Stimulated activated CD4-positive, alpha-beta T cell treated with anti-CD3 and anti-CD28 coated beads, Interleukin-2, amount 100 ng/mL, for 24 hours (primary cell): ENCODE results near the gene GNS.

Experiments
- DNase-seq, 2 donors: peaks; one replicate each; pipeline ENCODE4 v3.0.0-alpha.2; 2020

Gene GNS

DNA sequence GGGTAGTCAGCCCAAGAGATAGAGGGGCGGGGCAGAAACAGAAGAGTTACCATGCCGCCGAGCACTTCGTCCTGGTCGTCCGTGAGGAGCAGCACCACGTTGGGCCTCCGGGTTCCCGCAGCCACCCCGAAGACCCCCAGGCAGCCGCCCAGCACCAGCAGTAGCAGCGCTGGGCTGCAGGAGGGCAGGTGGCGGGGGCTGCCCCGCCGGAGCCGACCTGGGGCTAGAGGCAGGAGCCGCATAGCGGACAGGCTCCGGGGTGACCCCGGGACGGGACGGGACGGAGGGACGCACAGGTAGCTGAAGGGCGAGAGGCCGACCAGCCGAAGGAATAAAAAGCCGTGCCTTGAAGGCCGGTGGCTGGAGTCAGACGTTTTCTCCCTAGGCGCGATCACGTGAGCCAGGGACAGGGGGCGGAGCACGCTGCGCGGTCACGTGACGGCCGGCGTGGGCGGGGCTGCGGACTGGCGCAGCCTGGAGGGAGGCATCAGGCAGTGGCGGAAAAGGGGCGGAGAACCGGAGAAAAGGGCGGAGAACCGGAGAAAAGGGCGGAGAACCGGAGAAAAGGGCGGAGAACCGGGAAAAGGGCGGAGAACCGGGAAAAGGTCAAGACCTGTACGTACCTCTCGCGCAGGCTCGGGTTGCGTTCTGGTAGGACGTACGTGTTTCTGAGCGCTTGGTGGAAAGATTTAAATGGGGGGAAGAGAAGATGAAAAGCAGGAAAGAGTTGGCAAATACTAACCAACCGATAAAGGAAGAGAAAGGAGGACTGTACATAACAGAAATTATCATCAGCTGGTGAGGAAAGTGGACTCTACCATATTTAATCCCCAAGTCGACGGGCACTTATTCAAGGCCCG, at the start of gene GNS:
Gene GNS, minus strand, starts transcription at position 372 of the 860 bp plus-strand sequence. Its CDS starts 130 bp downstream, at position 242.
- DNase-seq: peak; percentile 97 to 98

DNA sequence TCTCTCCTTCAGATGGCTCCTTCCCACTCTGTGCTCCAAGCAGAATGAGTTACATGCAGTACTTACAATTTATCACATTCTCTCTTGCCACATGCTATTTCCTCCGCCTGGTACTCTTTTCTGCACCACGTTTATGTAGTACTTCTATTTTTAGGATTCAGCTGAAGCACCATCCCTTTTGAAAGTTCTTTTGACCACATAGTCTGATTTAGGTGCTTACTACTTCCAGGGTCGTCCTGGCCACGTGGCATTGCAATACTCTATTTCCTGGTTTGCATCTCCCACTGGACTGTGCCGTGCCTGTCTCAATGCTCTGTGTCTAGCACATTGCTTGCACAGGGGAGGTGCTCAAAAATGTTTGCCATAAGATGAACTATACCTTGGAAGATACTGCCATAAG, 48.9 kb upstream of the GNS start:
- no peak for DNase-seq

DNA sequence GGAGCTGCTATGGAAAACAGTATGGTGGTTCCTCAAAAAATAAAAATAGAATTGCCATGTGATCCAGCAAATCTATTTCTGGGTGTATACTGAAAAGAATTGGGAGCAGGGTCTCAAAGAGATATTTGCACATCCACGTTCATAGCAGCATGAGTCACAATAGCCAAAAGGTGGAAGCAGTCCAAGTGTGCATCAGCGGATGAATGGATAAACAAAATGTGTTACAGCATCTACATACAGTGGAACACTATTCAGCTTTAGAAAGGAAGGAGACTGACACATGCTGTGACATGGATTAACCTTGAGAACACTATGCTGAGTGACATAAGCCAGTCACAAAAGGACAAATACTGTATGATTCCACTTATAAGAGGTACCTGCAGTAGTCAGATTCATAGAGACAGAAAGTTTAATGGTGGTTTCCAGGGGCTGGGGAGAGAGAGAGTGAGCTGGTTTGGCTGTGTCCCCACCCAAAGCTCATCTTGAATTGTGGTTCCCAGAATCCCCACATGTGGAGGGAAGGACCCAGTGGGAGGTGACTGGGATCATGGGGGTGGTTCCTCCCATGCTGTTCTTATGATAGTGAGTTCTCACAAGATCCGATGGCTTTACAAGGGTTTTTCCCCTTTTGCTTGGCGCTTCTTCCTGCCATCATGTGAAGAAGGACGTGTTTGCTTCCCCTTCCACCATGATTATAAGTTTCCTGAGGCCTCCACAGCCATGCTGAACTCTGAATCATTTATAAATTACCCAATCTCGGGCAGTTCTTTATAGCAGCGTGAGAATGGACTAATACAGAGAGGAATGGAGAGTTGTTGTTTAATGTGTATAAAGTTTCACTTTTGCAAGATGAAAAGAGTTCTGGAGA, 47.6 kb upstream of the GNS start:
- no peak for DNase-seq

DNA sequence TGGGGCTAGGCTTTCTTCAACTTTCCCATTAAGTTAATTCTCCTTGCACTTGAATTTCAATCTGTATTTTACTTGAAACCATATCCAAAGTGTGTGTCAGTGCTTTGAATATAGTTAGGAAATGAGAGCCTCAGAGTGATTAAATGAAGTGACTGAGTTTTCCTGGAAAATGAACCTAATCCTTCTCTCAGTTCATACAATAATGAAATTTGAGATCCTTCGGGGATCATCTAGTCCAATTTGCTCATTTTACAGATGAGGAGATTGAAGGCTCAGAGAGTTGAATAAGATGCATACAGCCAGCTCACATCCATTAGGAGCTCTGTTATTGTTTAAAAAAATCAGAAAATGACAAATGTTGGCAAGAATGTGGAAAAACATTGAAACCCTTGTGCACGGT, 47.0 kb upstream of the GNS start:
- DNase-seq: no peak

DNA sequence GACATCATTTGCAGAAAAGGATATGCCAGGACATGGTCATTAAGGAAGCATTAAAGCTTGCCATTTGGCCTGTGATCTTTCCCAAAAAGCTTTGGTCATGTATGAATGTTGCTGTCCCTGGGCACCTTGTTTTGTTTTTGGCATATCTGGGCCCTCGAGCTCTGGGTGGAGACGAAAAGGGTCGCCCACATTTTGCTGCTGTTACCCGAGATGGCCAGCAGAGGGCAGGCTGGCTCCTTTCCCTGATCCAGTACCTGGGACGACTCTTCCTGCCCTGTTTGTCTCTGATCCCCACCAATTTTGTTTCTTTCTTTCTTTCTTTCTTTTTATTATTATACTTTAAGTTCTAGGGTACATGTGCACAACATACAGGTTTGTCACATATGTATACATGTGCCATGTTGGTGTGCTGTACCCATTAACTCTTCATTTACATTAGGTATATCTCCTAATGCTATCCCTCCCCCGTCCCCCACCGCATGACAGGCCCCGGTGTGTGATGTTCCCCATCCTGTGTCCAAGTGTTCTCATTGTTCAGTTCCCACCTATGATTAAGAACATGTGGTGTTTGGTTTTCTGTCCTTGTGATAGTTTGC, 43.1 kb upstream of the GNS start:
- DNase-seq: peak; percentile 67 to 69

DNA sequence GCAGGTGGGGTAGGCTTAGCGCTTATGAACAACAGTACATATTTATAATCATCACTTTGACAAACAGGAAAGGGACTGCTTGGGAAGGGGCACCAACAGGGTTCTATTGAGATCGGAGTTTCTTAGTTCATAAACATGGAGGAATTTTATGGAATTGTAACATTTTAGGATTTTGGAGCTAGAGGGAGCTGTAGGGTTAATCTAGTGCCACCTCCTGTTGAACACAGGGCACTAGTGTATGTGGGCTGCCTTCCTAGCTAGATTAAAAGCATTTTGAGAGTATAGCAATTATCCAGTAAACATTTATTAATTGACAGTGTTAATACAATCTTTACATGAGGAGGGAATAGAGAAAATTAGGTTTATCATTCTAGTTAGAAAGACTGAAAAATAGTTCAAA, 42.2 kb upstream of the GNS start:
- DNase-seq: no peak

DNA sequence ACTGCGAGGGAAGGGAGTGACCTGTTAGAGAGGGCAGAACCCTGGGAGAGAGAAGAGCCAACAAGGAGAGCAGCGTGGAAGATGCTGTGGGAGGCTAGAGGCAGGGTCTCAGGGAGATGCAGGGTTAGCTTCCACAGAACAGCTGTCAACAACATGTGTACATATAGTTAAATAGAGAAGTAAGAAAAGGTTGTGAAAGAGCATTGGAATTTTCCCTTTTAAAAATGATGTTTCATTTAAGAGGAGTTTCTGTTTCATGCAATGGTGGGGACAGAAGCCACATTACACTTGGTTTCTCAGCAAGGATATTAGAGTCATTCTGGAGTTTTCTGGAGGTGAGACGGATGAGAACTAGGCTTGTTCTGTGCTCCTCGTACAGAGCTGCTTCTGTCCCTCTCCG, 41.4 kb upstream of the GNS start:
- no peak for DNase-seq

DNA sequence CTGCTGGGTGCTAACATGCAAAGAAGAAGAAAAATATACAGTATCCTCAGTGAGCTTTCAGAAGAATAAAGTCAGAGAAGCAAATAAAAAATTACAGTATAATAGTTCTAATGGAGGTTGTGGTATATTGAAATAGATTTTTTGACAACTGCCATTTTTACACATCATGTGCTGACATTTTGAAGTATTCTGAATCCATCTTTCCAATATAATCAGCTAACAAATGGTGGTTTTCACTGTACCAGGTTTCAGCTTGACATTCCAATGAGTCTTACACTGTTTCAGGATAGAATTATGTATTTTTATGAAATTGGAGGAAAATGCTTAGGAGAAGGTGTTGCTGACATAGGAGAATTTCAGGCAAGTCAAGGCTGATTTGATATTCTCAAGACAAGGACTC, 39.0 kb upstream of the GNS start:
- no peak for DNase-seq

DNA sequence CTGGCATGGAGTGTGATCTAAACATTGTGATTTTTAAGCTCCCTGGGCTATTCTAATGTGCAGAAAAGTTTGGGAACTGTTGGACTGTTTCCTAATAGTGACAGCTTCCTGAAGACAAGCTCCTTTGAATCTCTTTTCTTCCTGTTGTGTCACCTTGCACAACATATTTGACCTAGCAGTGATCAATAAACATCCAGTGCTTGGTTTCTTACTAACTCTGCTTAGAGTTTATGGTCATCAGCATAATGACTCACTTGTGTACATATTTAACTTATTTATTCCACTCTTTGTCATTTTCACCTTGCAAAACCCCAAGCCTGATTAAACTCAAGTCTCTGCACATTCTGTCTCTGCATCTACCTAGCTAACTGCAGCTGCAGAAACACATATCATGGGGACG, 38.0 kb upstream of the GNS start:
- DNase-seq: no peak

DNA sequence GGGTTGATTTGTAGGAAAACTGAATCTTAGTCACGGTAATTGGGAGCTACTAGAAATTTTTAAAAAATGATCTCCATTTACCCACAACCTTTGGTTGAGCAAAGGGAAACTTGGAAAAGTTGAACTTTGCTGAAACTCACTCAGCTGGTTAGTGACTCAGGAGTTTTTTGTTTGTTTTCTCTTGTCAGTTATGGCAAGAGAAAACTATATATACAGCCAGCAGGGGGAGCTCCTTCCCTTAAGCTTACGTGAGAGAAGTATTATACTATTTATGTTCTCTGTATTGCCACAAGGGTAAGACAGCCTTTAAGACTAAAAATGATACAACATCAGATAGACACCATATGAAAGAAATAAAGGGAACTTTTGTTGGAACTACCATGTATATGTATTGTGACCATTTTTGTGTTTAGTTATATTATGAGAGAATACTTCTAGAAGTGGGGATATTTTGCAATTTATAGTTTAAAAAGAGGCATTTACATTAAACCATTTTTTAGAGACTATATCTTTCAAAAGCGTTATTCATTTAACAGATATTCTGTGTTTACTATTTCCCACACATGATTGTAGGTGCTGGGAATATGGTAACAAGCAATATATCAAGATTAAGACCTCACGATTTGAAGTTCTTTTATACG, 37.1 kb upstream of the GNS start:
- peak; percentile 48 to 70 for DNase-seq

DNA sequence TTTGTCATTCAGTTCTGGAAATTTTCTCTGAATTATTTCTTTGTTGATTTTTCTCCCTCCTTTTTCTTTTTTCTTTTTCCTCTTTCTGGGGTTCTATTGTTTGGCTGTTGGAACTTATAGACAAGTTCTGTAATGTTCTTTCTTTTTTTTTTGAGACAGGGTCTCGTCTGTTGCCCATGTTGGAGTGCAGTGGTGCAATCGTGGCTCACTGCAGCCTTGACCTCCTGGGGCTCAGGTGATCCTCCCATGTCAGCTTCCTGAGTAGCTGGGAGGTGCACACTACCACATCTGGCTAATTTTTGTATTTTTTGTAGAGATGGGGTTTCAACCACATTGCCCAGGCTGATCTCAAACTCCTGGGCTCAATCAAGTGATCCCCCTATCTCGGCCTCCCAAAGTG, 35.1 kb upstream of the GNS start:
- DNase-seq: no peak

DNA sequence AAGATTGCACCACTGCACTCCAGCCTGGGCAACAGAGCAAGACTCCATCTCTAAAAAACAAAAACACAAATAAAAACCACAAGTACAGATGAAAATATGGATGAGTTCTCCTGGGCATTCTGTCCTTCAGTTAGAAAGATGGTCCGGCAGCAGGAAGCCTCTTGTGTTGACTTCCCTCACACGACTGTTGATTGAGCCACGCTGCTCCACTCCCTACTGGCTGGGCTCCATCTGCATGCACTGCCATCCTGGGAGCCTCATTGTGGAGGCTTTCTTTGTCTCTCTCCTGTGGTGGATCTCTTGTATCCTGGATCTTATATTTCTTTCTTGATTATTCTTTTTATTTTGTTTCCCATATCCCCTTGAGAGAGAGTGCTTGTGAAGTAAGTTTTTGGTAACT, 34.4 kb upstream of the GNS start:
- DNase-seq: no peak

DNA sequence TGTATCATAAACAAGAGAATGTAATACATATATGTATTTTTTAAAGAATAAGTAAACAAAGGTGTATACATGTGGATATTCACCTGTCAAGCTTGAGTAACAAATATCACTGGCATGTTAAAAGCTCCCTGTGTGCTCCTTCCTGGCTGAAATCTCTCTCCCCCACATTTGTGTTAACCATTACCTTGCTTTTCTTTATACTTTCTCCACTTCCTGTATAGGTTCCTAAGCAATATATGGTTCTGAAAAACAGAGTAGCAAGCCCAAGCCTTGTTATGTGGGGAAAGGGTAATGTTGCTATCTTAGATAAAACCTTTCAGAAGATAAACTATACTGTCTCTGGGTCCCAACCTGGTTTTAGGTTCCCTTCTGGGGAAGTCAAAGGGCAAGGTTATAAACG, 32.9 kb upstream of the GNS start:
- no peak for DNase-seq

DNA sequence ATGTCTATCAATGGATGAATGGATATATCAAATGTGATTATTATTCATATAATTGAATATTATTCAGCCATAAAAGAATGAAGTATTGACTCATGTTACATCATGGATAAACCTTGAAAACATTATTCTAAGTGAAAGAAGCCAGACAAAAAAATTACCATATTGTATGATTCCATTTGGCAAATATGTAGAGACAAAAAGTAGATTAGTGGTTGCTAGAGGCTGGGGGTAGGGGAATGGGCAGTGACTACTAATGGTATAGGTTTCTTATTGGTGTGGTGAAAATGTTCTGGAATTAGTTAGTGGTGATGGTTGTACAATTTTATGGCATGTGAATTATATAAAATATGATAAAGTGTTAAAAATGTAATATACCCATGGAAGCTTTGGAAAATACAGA, 31.8 kb upstream of the GNS start:
- DNase-seq: no peak

DNA sequence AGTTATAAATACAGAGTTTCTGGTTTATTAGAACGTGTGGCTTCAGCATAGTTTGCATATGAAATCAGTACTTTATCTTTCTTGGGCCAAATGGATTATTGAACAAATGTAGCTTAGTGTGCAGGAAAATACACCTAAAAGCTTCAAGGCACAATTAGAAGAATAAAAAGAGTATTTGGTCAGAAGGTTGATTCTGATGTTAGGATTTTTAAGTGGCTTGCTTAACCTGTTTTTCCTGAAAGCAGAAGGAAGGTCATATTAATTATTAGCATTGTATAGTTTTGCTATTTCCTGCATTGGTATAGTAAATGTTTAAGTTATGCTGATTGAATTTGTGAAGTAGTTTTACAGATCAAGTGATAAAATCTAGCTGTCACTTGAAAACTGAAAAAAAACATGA, 31.0 kb upstream of the GNS start:
- no peak for DNase-seq

DNA sequence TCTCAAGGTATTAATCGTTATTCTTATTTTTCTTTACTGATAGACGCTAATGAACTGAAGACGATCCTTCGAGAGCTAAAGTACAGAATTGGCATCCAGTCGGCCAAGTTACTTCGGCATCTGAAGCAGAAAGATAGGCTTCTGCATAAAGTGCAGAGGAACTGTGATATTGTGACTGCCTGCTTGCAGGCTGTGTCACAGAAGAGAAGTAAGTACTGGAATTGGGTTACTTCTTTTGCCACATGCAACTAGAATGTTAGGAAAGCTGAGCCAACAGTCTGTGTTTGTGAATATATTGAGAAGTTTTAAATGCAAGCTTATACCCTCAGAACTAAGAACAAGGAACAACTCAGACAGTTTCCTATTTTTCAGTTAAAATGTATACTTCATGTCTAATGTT, 26.6 kb upstream of the GNS start:
- no peak for DNase-seq

DNA sequence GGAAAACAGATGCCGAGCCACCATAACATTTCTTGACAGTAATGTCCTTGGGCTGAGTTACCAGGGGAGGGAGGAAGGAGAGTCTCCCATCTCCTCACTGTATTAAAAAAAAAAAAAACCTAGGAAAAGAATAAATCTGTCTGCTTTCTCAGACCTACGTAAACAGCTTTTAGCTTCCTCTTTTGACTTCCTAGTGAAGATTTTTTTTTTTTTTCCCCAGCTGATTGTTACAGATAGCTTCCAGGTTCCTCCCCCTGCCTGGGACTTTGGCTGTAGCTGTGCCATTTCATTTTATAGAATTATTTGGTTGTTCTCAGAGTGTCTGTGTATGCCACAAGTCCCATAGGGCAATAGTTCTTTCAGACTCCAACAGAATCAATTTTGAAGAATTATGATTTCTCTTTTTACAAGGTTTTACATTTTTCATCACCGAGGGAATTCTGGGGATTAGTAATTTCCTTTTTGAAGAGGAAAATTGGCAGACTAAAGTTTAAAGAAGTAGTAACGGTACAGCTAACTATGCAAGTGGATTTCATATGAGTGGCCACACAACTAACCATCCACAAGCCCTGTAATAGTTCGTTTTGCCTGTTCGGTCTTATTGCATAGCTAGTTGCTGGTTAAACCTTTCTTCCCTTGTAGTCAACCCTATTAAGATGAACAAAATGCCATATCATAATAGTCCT, 23.1 kb upstream of the GNS start:
- DNase-seq: no peak

DNA sequence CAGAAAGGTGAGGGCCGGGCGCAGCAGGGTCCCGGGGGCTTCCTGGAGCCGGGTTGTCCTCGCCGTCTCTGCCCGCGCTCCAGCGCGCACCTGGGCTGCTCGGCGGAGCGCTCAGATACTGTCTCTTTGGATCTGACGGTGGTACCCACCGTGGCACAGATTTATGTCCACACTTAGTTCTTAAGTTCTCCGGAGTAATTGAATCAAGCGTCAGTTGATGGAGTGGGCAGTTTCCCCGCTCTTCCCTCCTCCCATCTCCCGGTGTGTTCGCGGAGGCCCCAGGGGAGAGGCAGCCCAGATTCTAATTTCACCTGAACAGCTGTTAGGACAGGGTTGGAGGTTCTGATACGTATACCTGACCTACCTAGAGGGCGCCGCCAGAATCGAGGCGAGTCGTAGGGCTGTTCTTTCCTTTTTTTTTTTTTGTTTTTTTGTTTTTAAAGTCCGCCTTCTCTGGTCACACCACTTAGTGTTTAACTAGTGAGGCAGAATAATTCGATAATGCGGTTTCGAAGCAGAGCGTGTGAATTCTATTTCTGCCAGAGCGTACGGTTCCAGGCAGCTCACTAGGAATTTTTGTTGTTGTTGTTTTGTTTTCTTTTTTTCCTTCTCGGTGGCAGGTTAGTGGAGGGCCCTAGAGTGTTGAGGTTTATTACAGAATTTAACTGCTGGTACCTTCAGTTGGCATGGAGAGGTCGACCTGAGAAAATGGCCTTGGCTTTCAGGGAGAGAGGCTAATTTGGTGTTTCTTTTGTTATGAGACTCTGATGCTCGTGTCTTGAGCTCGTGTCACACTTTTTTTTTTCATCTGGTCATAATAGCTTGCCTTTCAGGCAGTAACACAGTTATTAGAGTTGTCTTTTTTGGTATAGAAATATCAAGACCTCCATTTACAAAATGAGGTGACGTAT, 22.3 kb upstream of the GNS start:
- DNase-seq: no peak

DNA sequence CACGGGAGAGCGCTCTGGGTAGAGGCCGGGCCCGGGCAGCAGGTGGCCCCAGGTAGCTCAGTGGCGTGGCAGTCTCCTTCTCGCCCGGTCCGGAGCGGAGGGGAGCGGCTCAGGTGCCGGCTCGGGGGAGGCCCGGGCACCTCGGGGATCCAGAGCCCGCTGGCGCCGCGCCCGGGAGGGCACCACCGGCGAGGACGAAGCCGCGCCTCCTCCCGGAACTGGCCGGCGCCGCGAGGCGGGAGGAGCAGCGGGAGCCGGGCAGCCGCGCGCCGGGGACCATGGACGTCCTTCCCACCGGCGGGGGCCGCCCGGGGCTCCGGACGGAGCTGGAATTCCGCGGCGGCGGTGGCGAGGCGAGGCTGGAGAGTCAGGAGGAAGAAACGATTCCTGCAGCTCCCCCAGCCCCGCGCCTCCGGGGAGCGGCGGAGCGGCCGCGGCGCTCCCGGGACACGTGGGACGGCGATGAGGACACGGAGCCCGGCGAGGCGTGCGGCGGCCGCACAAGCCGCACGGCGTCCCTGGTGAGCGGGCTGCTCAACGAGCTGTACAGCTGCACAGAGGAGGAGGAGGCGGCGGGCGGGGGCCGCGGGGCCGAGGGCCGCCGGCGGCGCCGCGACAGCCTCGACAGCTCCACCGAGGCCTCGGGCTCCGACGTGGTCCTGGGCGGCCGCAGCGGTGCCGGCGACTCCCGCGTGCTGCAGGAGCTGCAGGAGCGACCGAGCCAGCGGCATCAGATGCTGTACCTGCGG, 21.5 kb upstream of the GNS start:
- peak in 1 of 2 donors; percentile 30 for DNase-seq

DNA sequence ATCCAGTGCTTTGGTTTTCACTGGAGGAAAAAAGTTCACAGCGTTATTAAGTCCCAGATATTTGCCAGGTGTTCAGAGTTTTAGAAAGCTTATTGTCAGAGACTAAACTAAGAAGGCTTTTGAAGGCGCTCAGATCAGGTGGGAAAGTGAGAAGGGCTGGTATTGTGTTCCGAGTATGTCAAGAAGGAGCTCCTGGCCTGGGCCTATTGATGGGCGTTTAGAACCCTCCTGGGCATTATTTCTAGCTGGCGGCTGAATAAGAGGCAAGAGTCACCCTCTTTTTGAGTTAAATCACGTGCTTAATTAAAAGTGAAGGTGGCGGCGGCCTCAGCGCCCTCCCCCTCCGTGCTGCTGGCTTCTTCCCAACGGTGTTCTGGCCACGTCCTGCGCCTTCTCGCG, 20.9 kb upstream of the GNS start:
- DNase-seq: no peak
